ENCODE data around the gene ARHGAP5. TPM values are rescaled to one million over a fixed set of nuclear protein-coding genes. Genes with fewer than 3 reads are reported as not detected.
"Not testable (repeated sequence)": the region's sequence is repeated elsewhere in the genome, so short reads cannot be mapped to it uniquely, and the experiment has no call there.

The ARHGAP5 gene
- polyA plus RNA-seq, 4 donors, result 14.9 to 64.9 (median 32.4) TPM

GRCh38 chr14:32104803-32105202 lies 27.7 kb downstream of the ARHGAP5 start:
- Histone ChIP-seq H3K4me3 (ENCODE audit: low read depth in 1 of 3, low read length in 3 of 3) (no peak overlapping the region), H3K9me3 (ENCODE audit: control insufficient read depth in 2 of 2, insufficient read depth in 1 of 2, low read depth in 1 of 2, low read length in 1 of 2) (no peaks in the 10 kb centered on the region), H3K27ac (ENCODE audit: low read depth in 1 of 3, low read length in 2 of 3) (peak overlapping the region in 1 of 3 donors; percentile 3), H3K27me3 (ENCODE audit: control insufficient read depth in 3 of 3, insufficient read depth in 3 of 3, low read length in 3 of 3) (no peaks in the 10 kb centered on the region), H3K4me1 (ENCODE audit: control insufficient read depth in 3 of 3, insufficient read depth in 2 of 3, low read depth in 1 of 3, low read length in 2 of 3) (no peaks in the 10 kb centered on the region), H3K36me3 (ENCODE audit: control insufficient read depth in 3 of 3, insufficient read depth in 2 of 3, low read depth in 1 of 3, low read length in 3 of 3) (peaks cover 0 to 4% (median 2%) of the 10 kb centered on the region in 3 donors)
- DNase-seq, result no peak
- FAIRE-seq, result no peak

GRCh38 chr14:32109676-32110547 lies 32.8 kb downstream of the ARHGAP5 start:
- H3K27ac ChIP-seq (ENCODE audit: low read depth in 1 of 3, low read length in 2 of 3), result no peak overlapping the region
- H3K9me3 ChIP-seq (ENCODE audit: control insufficient read depth in 2 of 2, insufficient read depth in 1 of 2, low read depth in 1 of 2, low read length in 1 of 2), result no peaks in the 10 kb centered on the region
- FAIRE-seq (no peak), DNase-seq (no peak)
- no peaks in the 10 kb centered on the region for H3K4me1 ChIP-seq (ENCODE audit: control insufficient read depth in 3 of 3, insufficient read depth in 2 of 3, low read depth in 1 of 3, low read length in 2 of 3)
- 86 to 92% (median 89%) methylated on average over 7 of the region's 7 CpGs for WGBS, 3 donors
- H3K36me3 ChIP-seq (ENCODE audit: control insufficient read depth in 3 of 3, insufficient read depth in 2 of 3, low read depth in 1 of 3, low read length in 3 of 3), result no peaks in the 10 kb centered on the region
- H3K27me3 ChIP-seq (ENCODE audit: control insufficient read depth in 3 of 3, insufficient read depth in 3 of 3, low read length in 3 of 3), result no peaks in the 10 kb centered on the region
- H3K4me3 ChIP-seq (ENCODE audit: low read depth in 1 of 3, low read length in 3 of 3), result no peak overlapping the region

- FAIRE-seq, result no peak
These were observed 33.4 kb downstream of the ARHGAP5 start for GRCh38 chr14:32110548-32110896.

DNA sequence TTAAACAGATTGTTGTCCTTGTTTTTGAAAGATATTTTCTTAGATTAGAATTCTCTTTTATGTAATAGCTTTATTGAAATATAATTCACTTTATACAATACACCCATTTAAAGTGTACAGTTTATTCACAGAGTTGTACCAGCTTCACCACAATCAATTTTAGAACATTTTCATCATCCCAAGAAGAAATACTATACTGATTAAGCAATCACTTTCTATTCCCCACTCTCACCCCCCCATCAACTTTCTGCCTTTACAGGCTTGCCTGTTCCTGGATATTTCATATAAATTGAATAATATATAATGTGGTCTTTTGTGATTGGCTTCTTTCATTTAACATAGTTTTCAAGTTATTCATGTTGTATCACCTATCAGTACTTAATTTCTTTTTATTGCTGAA lies 44.4 kb downstream of the ARHGAP5 start:
- no peaks in the 10 kb centered on the region for H3K27me3 ChIP-seq (ENCODE audit: control insufficient read depth in 3 of 3, insufficient read depth in 3 of 3, low read length in 3 of 3)
- DNase-seq (no peak), FAIRE-seq (no peak)
- H3K4me3 ChIP-seq (ENCODE audit: low read depth in 1 of 3, low read length in 3 of 3), result no peak overlapping the region
- H3K9me3 ChIP-seq (ENCODE audit: control insufficient read depth in 2 of 2, insufficient read depth in 1 of 2, low read depth in 1 of 2, low read length in 1 of 2), result peaks cover 0 to 5% of the 10 kb centered on the region in 2 donors
- H3K4me1 ChIP-seq (ENCODE audit: control insufficient read depth in 3 of 3, insufficient read depth in 2 of 3, low read depth in 1 of 3, low read length in 2 of 3), result no peaks in the 10 kb centered on the region
- no peak overlapping the region for H3K27ac ChIP-seq (ENCODE audit: low read depth in 1 of 3, low read length in 2 of 3)
- H3K36me3 ChIP-seq (ENCODE audit: control insufficient read depth in 3 of 3, insufficient read depth in 2 of 3, low read depth in 1 of 3, low read length in 3 of 3), result peaks cover 0 to 6% (median 0%) of the 10 kb centered on the region in 3 donors

More at GRCh38 chr14:32110548-32110896, 33.4 kb downstream of the ARHGAP5 start:
- Histone ChIP-seq H3K4me3 (ENCODE audit: low read depth in 1 of 3, low read length in 3 of 3) (no peak overlapping the region), H3K4me1 (ENCODE audit: control insufficient read depth in 3 of 3, insufficient read depth in 2 of 3, low read depth in 1 of 3, low read length in 2 of 3) (no peaks in the 10 kb centered on the region), H3K27me3 (ENCODE audit: control insufficient read depth in 3 of 3, insufficient read depth in 3 of 3, low read length in 3 of 3) (no peaks in the 10 kb centered on the region), H3K9me3 (ENCODE audit: control insufficient read depth in 2 of 2, insufficient read depth in 1 of 2, low read depth in 1 of 2, low read length in 1 of 2) (no peaks in the 10 kb centered on the region), H3K27ac (ENCODE audit: low read depth in 1 of 3, low read length in 2 of 3) (no peak overlapping the region), H3K36me3 (ENCODE audit: control insufficient read depth in 3 of 3, insufficient read depth in 2 of 3, low read depth in 1 of 3, low read length in 3 of 3) (peaks cover 0 to 4% (median 0%) of the 10 kb centered on the region in 3 donors)
- no peak for DNase-seq
- WGBS, 3 donors, result 94 to 95% (median 95%) methylated on average over 2 of the region's 2 CpGs

DNA sequence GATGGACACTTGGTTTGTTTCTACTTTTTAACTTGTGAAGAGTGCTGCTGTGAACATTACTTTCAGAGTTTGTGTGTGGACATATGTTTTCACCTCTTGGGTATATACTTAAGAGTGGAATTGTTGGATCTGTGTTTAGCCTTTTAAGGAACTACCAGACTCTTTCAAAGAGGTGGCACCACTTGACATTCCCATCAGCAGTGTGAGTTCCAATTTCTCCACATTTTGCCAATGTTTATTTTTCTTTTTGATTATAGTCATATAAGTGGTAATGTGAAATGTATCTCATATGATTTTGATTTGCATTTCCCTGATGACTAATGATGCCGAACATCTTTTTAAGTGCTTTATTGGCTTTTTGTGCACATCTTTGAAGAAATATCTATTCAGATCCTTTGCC lies 44.8 kb downstream of the ARHGAP5 start:
- Histone ChIP-seq H3K27me3 (ENCODE audit: control insufficient read depth in 3 of 3, insufficient read depth in 3 of 3, low read length in 3 of 3) (no peaks in the 10 kb centered on the region), H3K4me1 (ENCODE audit: control insufficient read depth in 3 of 3, insufficient read depth in 2 of 3, low read depth in 1 of 3, low read length in 2 of 3) (no peaks in the 10 kb centered on the region), H3K4me3 (ENCODE audit: low read depth in 1 of 3, low read length in 3 of 3) (no peak overlapping the region), H3K36me3 (ENCODE audit: control insufficient read depth in 3 of 3, insufficient read depth in 2 of 3, low read depth in 1 of 3, low read length in 3 of 3) (peaks cover 0 to 6% (median 0%) of the 10 kb centered on the region in 3 donors), H3K27ac (ENCODE audit: low read depth in 1 of 3, low read length in 2 of 3) (no peak overlapping the region), H3K9me3 (ENCODE audit: control insufficient read depth in 2 of 2, insufficient read depth in 1 of 2, low read depth in 1 of 2, low read length in 1 of 2) (peaks cover 0 to 6% of the 10 kb centered on the region in 2 donors)
- FAIRE-seq (no peak), DNase-seq (no peak)
- WGBS, 3 donors, result 87 to 95% (median 93%) methylated on average over 1 of the region's 1 CpG

- Histone ChIP-seq H3K9me3 (ENCODE audit: control insufficient read depth in 2 of 2, insufficient read depth in 1 of 2, low read depth in 1 of 2, low read length in 1 of 2) (peaks cover 0 to 28% of the 10 kb centered on the region in 2 donors), H3K36me3 (ENCODE audit: control insufficient read depth in 3 of 3, insufficient read depth in 2 of 3, low read depth in 1 of 3, low read length in 3 of 3) (peaks cover 0 to 18% (median 8%) of the 10 kb centered on the region in 3 donors)
- not testable (repeated sequence) for H3K27me3 ChIP-seq (ENCODE audit: control insufficient read depth in 3 of 3, insufficient read depth in 3 of 3, low read length in 3 of 3); DNase-seq; H3K27ac ChIP-seq (ENCODE audit: low read depth in 1 of 3, low read length in 2 of 3); H3K4me3 ChIP-seq (ENCODE audit: low read depth in 1 of 3, low read length in 3 of 3); H3K4me1 ChIP-seq (ENCODE audit: control insufficient read depth in 3 of 3, insufficient read depth in 2 of 3, low read depth in 1 of 3, low read length in 2 of 3); FAIRE-seq
- WGBS, 3 donors, result 88 to 91% (median 91%) methylated on average over 4 to 7 of the region's 13 CpGs
These were observed 50.0 kb downstream of the ARHGAP5 start for GRCh38 chr14:32126899-32127730.

DNA sequence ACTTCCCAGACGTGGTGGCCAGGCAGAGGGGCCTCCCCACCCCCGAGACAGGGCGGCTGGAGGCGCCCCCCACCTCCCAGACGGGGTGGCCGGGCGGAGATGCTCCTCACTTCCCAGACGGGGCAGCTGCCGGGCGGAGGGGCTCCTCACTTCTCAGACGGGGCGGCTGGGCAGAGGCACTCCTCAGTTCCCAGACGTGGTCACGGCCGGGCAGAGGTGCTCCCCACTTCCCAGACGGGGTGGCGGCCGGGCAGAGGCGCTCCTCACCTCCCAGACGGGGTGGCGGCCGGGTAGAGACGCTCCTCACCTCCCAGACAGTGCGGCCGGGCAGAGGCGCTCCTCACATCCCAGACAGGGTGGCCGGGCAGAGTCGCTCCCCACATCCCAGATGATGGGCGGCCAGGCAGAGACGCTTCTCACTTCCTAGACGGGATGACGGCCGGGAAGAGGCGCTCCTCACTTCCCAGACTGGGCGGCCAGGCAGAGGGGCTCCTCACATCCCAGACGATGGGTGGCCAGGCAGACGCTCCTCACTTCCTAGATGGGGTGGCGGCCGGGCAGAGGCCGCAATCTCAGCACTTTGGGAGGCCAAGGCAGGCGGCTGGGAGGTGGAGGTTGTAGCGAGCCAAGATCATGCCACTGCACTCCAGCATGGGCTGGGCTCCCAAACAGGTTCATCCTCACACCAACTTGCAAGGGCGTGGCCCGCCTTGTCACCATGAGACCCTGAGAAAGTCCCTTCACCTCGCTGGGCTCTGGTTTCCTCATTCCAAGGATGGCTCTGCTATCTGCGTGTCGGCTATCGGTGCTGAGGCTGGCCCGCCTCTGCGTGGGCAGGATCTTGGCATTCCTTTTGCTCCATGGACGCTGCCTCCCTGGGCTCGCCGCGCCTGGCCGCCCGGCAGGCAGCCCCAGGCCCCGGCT lies 50.9 kb downstream of the ARHGAP5 start:
- 97 to 98% (median 97%) methylated on average over 47 to 57 of the region's 57 CpGs for WGBS, 3 donors
- H3K36me3 ChIP-seq (ENCODE audit: control insufficient read depth in 3 of 3, insufficient read depth in 2 of 3, low read depth in 1 of 3, low read length in 3 of 3), result peaks cover 0 to 18% (median 8%) of the 10 kb centered on the region in 3 donors
- H3K9me3 ChIP-seq (ENCODE audit: control insufficient read depth in 2 of 2, insufficient read depth in 1 of 2, low read depth in 1 of 2, low read length in 1 of 2), result peaks cover 0 to 28% of the 10 kb centered on the region in 2 donors
- not testable (repeated sequence) for H3K4me1 ChIP-seq (ENCODE audit: control insufficient read depth in 3 of 3, insufficient read depth in 2 of 3, low read depth in 1 of 3, low read length in 2 of 3); FAIRE-seq; H3K27ac ChIP-seq (ENCODE audit: low read depth in 1 of 3, low read length in 2 of 3); H3K27me3 ChIP-seq (ENCODE audit: control insufficient read depth in 3 of 3, insufficient read depth in 3 of 3, low read length in 3 of 3); H3K4me3 ChIP-seq (ENCODE audit: low read depth in 1 of 3, low read length in 3 of 3); DNase-seq

DNA sequence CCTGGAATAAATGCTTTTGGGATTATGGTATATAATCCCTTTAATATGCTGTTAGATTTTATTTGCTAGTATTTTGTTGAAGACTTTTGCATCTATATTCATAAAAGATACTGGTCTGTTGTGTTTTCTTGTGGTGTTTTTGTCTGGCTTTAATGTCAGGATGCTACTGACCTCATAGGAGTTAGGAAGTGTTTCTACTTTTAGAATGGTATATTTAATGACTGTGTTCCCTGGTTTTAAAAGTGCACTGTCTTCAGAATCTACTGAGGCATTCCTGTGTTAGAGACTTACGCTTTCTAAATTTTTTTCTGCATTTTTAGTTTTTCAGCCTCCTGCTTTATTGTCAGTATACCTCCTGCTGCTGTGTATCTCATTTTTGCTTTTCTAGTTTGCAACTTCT lies 51.6 kb downstream of the ARHGAP5 start:
- H3K27ac ChIP-seq (ENCODE audit: low read depth in 1 of 3, low read length in 2 of 3), result no peak overlapping the region
- FAIRE-seq, result no peak

More for the DNA sequence above, 51.6 kb downstream of the ARHGAP5 start:
- 93 to 95% (median 95%) methylated on average over 1 of the region's 1 CpG for WGBS, 3 donors
- H3K9me3 ChIP-seq (ENCODE audit: control insufficient read depth in 2 of 2, insufficient read depth in 1 of 2, low read depth in 1 of 2, low read length in 1 of 2), result peaks cover 0 to 28% of the 10 kb centered on the region in 2 donors
- no peaks in the 10 kb centered on the region for H3K27me3 ChIP-seq (ENCODE audit: control insufficient read depth in 3 of 3, insufficient read depth in 3 of 3, low read length in 3 of 3)
- H3K36me3 ChIP-seq (ENCODE audit: control insufficient read depth in 3 of 3, insufficient read depth in 2 of 3, low read depth in 1 of 3, low read length in 3 of 3), result peaks cover 0 to 18% (median 8%) of the 10 kb centered on the region in 3 donors
- H3K4me1 ChIP-seq (ENCODE audit: control insufficient read depth in 3 of 3, insufficient read depth in 2 of 3, low read depth in 1 of 3, low read length in 2 of 3), result no peaks in the 10 kb centered on the region
- no peak for DNase-seq
- H3K4me3 ChIP-seq (ENCODE audit: low read depth in 1 of 3, low read length in 3 of 3), result no peak overlapping the region

All from small intestine (tissue), 7 donors.